Chondrocyte (in vitro differentiated cells): Measurements from ENCODE around the gene ENTPD6. TPM values are rescaled to one million over a fixed set of nuclear protein-coding genes. Genes with fewer than 3 reads are reported as not detected.

Experiments used
- total RNA-seq: library from RNA; stranded (reverse); gene quantifications from 3 replicates; pipeline ENCODE4 v1.2.1, GENCODE V29; 2021

The ENTPD6 gene
- total RNA-seq, 1 donor from 2014 or later, result 53.5 TPM

Other genes starting within 250 kb of the ENTPD6 start
- not detected in 3 replicates for gene CST7, start 246.4 kb upstream of the ENTPD6 start, total RNA-seq
- gene APMAP, start 203.0 kb upstream of the ENTPD6 start, total RNA-seq, result 77.7 to 82.2 TPM (median 79.9 TPM) in 3 replicates
- 1.5 to 5.5 TPM (median 5.5 TPM) in 3 replicates for gene ACSS1, start 137.6 kb upstream of the ENTPD6 start, total RNA-seq
- gene VSX1, start 113.6 kb upstream of the ENTPD6 start, total RNA-seq, result not detected in 3 replicates
- 130 to 171 TPM (median 170 TPM) in 3 replicates for gene PYGB, start 52.4 kb downstream of the ENTPD6 start, total RNA-seq
- 45.4 to 49.4 TPM (median 48.8 TPM) in 3 replicates for gene ABHD12, start 195.1 kb downstream of the ENTPD6 start, total RNA-seq
- 3.5 to 7.3 TPM (median 4.9 TPM) in 3 replicates for gene GINS1, start 212.0 kb downstream of the ENTPD6 start, total RNA-seq